Measurements from ENCODE around the gene WNK2.

The WNK2 gene

DNA sequence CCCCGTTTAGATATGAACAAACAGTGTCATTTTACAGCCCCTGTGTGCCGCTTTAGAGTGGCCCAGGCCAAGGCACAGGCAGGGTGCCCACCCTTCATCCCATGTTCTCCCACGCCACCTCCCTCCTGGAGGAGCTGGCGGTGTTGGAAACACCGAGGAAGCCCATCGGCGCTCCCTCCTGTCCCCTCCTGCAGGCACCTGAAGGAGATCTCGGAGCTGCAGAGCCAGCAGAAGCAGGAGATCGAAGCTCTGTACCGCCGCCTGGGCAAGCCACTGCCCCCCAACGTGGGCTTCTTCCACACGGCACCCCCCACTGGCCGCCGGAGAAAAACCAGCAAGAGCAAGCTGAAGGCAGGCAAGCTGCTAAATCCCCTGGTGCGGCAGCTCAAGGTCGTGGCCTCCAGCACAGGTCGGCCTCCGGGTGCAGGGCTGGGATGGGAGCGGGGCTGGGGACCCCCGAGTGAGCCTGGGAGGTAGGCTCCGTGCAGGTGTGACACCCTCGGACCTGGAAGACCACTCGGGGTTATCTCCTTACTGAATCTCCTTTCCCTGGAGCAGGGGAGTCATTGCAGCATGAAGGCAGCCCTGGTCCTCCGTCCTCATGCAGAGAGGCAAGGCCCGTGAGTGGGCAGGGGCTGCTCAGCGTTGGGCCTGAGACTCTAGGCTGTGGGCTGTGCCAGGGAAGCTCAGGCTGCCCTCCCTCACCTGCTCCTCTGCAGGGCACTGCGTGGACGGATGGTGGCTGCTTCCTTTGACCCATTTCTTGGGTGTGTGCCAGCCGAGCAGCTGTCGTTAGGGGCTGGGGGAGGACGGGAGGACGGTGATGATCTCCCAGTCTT, 113.9 kb downstream of the WNK2 start:
- DNase-seq (ENCODE audit: low read depth) = no peak
- H3K4me3 ChIP-seq (ENCODE audit: low read depth, low read length) = no peak overlapping the region
- TF ChIP-seq MYC (IDR thresholded peaks at IDR 0.05; ENCODE audit: low read depth, low read length) = no peak
- TF ChIP-seq POLR2A (IDR thresholded peaks at IDR 0.05; ENCODE audit: extremely low read depth, insufficient read length) = no peak
- no peak for TF ChIP-seq CTCF (IDR thresholded peaks at IDR 0.05; ENCODE audit: low read depth, low read length)
- TF ChIP-seq, protein P1, sequence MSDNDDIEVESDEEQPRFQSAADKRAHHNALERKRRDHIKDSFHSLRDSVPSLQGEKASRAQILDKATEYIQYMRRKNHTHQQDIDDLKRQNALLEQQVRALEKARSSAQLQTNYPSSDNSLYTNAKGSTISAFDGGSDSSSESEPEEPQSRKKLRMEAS (IDR thresholded peaks at IDR 0.05; ENCODE audit: low read depth, low read length) = no peak

DNA sequence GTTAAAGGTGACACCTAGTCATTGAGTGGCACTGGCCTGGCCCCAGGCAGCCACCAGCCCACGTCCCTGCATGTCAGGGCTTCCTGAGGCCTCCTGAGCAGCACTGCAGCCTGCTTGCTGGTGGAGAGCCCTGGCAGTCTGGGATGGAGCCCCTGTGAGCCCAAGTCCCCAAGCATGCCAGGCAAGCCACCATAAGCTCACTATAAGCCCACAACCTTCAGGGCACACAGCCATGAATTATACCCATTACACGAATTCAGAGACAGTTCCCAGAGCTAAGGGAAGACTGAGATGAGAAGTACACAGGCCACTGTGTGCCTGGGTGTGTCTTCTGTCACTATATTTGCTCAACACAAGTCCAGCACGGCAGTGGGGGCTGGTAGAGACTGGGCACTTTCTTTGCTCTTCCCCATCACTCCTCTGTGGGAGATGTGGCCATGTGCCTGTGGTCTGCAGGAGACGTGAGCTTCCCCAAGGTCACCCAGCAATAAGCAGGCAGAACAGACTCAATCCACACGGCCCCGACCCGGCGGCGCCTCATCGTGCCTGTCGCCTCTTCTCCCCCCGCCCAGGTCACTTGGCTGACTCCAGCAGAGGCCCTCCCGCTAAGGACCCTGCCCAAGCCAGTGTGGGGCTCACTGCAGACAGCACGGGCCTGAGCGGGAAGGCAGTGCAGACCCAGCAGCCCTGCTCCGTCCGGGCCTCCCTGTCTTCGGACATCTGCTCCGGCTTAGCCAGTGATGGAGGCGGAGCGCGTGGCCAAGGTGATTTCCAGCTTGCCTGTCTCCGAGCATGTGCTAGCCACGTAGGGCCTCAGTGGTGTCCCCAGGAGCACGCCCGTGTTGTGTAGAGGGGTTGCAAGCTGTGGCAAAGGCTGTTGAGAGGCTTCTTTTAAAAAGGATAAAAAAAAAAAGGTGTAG, 114.8 kb downstream of the WNK2 start:
- TF ChIP-seq, protein P1 (IDR thresholded peaks at IDR 0.05; ENCODE audit: low read depth, low read length) = no peak
- TF ChIP-seq MYC (IDR thresholded peaks at IDR 0.05; ENCODE audit: low read depth, low read length) (no peak), CTCF (IDR thresholded peaks at IDR 0.05; ENCODE audit: low read depth, low read length) (no peak), POLR2A (IDR thresholded peaks at IDR 0.05; ENCODE audit: extremely low read depth, insufficient read length) (no peak)
- no peak for DNase-seq (ENCODE audit: low read depth)
- H3K4me3 ChIP-seq (ENCODE audit: low read depth, low read length) = no peak overlapping the region

GRCh38 chr9:93299418-93300174, 115.7 kb downstream of the WNK2 start:
- TF ChIP-seq, protein P1 (IDR thresholded peaks at IDR 0.05; ENCODE audit: low read depth, low read length) = no peak
- TF ChIP-seq CTCF (IDR thresholded peaks at IDR 0.05; ENCODE audit: low read depth, low read length) (no peak), POLR2A (IDR thresholded peaks at IDR 0.05; ENCODE audit: extremely low read depth, insufficient read length) (no peak), MYC (IDR thresholded peaks at IDR 0.05; ENCODE audit: low read depth, low read length) (no peak)
- no peak overlapping the region for H3K4me3 ChIP-seq (ENCODE audit: low read depth, low read length)
- DNase-seq (ENCODE audit: low read depth) = no peak

GRCh38 chr9:93300175-93300572, 116.2 kb downstream of the WNK2 start:
- no peak for DNase-seq (ENCODE audit: low read depth)
- no peak overlapping the region for H3K4me3 ChIP-seq (ENCODE audit: low read depth, low read length)
- TF ChIP-seq POLR2A (IDR thresholded peaks at IDR 0.05; ENCODE audit: extremely low read depth, insufficient read length) (no peak), CTCF (IDR thresholded peaks at IDR 0.05; ENCODE audit: low read depth, low read length) (no peak), MYC (IDR thresholded peaks at IDR 0.05; ENCODE audit: low read depth, low read length) (no peak)
- TF ChIP-seq, protein P1 (IDR thresholded peaks at IDR 0.05; ENCODE audit: low read depth, low read length) = no peak

- no peak for DNase-seq (ENCODE audit: low read depth)
- H3K4me3 ChIP-seq (ENCODE audit: low read depth, low read length) = no peak overlapping the region
- TF ChIP-seq CTCF (IDR thresholded peaks at IDR 0.05; ENCODE audit: low read depth, low read length) = no peak
- TF ChIP-seq, protein P1 (IDR thresholded peaks at IDR 0.05; ENCODE audit: low read depth, low read length) = no peak
- TF ChIP-seq POLR2A (IDR thresholded peaks at IDR 0.05; ENCODE audit: extremely low read depth, insufficient read length) = no peak
- TF ChIP-seq MYC (IDR thresholded peaks at IDR 0.05; ENCODE audit: low read depth, low read length) = no peak
Measured at GRCh38 chr9:93300585-93301081, 116.7 kb downstream of the WNK2 start.
